Lower leg skin (tissue), 3 donors: ENCODE results near the gene STXBP1.

ENCODE experiments used
- POLR2A ChIP-seq, 2 donors: fragments of 450-650 bp; IDR thresholded peaks; one replicate each; pipeline ENCODE4 v1.6.1; 2016 to 2017; ENCODE audit warnings: antibody characterized with exemption in 2 of 2, mild to moderate bottlenecking in 1 of 2, moderate library complexity in 1 of 2
- TF ChIP-seq, protein P1 (sequence below), 3 donors: fragments of 450-650 bp; IDR thresholded peaks; one replicate each; pipeline ENCODE4 v1.5.1; 2016; ENCODE audit warnings: antibody characterized with exemption in 3 of 3, mild to moderate bottlenecking in 3 of 3, moderate library complexity in 2 of 3

- no peak for TF ChIP-seq POLR2A (IDR thresholded peaks at IDR 0.05)
- TF ChIP-seq, protein P1, sequence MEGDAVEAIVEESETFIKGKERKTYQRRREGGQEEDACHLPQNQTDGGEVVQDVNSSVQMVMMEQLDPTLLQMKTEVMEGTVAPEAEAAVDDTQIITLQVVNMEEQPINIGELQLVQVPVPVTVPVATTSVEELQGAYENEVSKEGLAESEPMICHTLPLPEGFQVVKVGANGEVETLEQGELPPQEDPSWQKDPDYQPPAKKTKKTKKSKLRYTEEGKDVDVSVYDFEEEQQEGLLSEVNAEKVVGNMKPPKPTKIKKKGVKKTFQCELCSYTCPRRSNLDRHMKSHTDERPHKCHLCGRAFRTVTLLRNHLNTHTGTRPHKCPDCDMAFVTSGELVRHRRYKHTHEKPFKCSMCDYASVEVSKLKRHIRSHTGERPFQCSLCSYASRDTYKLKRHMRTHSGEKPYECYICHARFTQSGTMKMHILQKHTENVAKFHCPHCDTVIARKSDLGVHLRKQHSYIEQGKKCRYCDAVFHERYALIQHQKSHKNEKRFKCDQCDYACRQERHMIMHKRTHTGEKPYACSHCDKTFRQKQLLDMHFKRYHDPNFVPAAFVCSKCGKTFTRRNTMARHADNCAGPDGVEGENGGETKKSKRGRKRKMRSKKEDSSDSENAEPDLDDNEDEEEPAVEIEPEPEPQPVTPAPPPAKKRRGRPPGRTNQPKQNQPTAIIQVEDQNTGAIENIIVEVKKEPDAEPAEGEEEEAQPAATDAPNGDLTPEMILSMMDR (IDR thresholded peaks at IDR 0.05) = no peak
Measured at GRCh38 chr9:127580879-127581475, 31.1 kb upstream of the STXBP1 start.
